Measurements from ENCODE around the gene PTPRD.

GRCh38 chr9:8703904-8704303 is 1908.9 kb downstream of the PTPRD start:
- TF ChIP-seq NFE2 (IDR thresholded peaks at IDR 0.05; ENCODE audit: low read depth) (no peak), CTCF (IDR thresholded peaks at IDR 0.05 in 2 of 3, conservative IDR thresholded peaks at IDR 0.05 in 1 of 3; ENCODE audit: insufficient read depth in 2 of 3, low read depth in 1 of 3, low read length in 3 of 3) (no peak), YY1 (IDR thresholded peaks at IDR 0.05; ENCODE audit: borderline replicate concordance in 1 of 3, control insufficient read depth in 1 of 3, extremely low read depth in 1 of 3, insufficient read depth in 3 of 3, insufficient read length in 1 of 3, insufficient replicate concordance in 2 of 3, low read depth in 1 of 3, low read length in 2 of 3) (no peak), STAT5B (CRISPR knock-in tag; IDR thresholded peaks at IDR 0.05) (no peak), RBM17 (IDR thresholded peaks at IDR 0.05; ENCODE audit: borderline replicate concordance, low read depth, low read length) (no peak)
